Activated gamma-delta T cell (primary cell): ENCODE results near the gene CRY1.

Source experiments
- DNase-seq: peaks from one replicate; lab custom pipeline; 2025; lab: John Stamatoyannopoulos, UW
- total RNA-seq, 2 donors: gene quantifications; one replicate each; lab custom pipeline; 2026; lab: John Stamatoyannopoulos, UW

Gene CRY1
- total RNA-seq: 70.8 to 92.4 reads per million in 2 donors

DNA sequence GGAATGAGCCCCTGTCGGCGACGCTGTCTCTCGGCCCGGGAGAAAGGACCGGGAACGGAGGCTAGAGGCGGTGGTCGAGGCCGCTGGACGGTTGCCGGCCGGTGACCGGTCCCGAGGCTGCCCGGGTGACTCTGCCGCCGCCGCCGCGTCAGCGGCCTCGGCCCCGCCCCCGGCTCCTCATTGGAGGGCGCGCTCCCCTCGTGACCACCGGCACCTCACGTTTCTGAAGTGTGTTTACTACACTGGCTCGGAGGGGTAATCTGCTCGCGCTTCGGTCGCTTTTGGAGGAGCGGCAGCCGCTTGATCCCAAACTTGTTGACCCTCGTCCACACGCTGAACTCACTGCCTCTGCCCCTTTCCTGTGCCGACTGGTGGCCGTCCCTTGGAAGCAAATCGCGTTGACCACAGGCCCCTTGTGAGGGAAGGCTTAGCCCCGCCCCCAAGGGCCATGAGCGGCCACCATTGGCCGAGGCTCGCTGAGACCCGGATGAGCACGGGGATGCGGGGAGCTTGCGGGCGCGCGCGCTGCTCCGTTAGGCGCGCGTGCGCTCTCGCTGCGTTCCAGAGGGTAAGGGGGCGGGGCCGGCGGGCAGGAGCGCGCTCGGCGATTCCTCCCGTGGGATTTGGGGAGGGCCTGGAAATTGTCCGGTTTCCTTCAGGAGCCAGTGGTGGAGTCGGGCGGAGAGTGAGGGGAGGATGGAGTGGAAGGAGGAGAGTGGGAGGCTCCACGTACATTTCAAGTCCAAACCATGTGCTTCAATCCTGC is at the start of gene CRY1:
TSS of gene CRY1 (minus strand) at position 133 of the 766 bp plus-strand sequence. CDS start 588 bp downstream, outside the sequence.
- peak; percentile 83 for DNase-seq

DNA sequence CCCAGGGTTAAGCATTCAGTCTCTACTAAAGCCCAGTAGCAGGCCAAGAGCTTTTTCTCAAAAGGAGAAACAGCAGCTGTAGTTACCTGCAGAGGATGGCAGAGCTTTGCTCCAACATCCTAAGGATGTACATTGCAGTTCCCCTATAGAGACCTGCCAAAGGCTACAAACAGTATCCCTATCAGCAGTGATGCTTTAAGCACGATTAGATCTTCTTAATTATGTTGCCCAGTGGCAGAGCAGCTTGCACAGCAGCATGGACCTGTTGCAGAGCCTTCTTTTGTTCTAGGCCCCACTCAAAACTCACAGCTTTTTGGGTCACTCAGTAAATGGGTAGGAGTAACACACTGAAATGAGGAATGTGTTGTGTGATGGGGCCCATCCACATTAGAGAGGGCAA is 46.4 kb upstream of the CRY1 start:
- DNase-seq: no peak

DNA sequence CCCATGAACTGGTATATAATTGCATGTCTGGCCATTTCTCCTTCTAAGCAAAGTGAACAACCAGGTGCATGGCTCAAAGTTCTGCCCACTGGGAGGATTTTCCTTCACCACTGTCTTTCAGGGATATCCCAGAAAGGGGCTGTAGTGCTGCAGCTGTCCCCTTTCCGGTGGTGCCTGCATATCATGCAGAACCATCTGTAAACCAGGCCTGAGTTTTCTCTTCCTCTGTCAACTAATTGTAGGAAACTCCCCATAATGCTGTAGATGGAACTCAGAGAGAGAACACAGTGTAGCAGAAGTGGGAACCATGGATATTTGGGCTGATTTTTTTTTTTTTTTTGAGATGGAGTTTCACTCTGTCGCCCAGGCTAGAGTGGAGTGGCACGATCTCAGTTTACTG is 45.6 kb upstream of the CRY1 start:
- no peak for DNase-seq

DNA sequence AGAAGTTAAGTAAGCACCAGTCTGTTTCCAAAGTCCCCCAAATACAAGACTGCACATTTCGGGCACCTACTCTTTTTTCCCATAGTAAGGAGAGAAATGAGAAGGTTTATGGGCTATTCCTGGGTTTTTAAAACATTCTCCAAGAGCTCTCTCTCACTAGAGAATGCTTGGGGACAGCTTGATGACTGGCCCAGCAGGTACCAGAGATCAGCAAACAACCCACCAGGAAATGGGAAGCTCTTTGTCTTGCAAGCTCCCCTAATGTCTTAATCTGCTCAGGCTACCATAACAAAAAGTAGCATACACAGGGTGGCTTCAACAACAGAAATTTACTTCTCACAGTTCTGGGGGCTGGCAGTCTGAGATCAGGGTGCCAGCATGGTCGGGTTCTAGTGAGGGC is 41.8 kb upstream of the CRY1 start:
- DNase-seq: no peak

DNA sequence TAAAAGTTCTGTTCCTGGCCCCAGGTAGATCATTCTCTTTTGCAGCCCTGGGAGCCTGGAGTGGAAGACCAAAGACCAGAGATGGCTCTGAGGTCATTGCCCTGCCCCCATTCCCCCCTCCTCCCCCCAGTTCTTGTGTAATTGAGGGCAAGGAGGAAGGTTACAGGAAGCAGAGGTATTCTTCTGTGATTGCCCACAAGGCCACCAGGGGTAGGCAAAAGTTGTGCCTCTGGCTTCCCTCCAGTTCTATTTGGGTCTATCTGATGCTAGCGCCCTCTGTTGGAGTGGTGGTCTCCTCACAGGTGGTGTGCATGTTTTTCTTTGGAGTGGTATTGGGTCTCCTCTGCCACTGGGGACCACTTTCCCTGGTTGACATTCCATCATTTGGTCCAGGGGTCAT is 41.2 kb upstream of the CRY1 start:
- DNase-seq: no peak

DNA sequence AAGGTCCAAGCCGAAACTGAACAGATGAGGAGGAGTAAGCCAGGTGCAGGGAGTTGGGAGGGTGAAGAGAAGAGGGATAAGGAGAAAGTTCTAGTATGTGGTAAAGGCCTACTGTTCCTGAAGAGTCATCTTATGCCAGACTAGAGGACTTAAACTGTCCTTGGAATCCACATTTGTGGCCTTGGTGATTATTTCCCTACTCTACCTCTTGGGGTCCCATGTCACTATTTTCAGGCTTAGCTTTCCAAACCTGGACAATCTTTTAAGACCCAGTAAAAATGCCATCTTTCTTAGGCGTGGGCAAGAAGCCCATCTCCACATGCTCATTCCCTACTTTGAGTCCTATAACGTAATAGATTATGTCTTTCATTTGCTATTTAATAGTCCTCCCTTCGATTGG is 40.1 kb upstream of the CRY1 start:
- DNase-seq: no peak

DNA sequence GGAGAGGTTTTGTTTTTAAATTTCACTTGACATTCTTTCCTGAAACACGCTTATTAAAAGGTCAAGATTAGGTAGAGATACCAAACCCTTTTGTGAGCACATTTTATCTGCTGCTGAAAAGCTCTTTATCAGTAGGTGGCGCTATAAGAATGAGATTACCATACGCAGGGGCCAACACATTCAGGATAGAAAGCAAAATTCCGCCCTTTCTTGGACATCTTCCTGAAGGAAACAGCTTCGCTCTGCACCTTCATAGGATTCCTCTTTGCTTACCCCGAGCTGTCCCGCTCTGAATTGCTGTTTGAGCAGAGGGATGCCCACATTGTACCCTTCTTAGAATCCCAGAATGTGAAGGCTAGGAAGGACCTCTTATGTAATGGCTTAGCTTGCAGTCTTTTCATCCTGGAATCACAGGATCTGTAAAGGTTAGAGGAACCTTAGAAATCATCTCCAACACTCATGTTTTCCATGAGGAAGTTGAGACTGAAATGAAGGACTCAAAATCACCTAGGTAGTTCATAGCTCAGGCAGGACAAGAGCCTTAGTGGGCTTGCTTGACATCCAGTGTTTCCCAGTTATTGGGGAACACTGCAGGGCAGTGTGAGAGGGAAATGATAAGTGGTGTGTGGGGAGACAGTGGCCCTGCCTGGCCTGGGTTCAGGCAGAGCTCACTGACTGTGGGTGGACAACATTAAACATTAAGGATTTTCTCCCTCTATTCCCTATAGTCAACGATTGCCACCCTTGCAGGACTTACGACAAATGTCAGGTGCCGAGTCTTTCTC is 38.7 kb upstream of the CRY1 start:
- DNase-seq: no peak

DNA sequence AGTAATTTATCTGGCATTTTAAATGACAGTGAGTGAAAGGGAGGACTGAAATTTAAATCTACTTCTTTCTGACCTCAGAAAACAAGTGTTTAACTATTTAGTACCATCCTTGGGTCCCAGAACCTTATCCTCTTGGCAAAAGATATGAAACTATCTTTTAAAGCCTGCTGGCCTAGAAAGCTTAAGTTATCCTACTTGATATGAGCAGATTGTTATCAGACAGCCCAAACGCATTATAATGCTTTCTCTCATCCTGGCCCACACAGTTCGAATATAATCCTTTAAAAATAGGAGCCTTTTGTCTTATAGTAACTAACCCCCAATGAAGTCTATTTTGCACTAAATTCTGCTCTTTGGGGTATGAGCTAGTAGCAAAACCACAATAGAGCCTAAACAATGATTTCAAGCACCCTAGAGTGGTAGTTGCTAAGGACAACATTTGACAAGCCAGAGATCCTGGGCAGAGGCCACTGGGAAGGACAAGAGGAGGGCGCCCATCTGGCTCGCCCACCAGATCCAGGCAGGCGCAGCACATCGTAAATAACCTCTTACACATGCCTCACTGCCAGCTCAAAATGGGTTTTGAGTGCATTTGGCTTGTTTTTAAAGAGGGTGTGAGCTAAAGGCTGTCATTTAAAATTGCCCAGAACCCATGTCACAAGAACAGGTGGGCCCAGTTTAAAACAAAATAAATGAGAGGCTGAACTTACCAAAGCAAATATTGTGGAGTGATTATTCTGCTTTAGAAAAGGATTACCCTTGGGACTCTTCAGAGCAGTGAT is 37.7 kb upstream of the CRY1 start:
- no peak for DNase-seq

DNA sequence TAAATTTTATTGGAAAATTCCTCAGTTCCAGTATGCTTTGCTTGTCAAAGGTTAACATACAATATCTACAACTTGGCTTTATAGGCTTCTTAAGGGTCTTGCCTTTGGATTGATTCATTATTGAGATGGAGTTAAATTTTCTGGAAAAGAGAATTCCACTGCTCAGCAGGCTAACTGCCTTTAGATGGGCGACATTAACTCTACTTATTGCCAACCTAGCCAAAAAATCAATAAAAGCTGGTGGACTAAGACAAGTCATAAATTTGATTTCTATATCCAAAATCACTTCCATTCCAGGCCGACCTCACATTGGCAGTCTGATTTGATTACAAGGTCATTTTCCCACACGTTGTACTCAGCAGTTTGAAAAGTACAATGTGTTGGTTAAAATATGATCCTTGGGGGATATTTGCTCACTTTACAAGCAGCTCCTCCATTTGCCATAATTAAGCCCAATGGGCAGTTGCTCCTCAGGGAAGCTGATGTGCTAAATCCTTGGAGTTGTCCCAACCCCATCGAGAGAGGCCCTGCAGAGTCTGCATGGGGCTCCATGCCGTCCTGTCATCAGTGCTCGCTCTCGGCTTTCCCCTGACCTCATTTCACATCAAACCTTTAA is 36.1 kb upstream of the CRY1 start:
- no peak for DNase-seq

DNA sequence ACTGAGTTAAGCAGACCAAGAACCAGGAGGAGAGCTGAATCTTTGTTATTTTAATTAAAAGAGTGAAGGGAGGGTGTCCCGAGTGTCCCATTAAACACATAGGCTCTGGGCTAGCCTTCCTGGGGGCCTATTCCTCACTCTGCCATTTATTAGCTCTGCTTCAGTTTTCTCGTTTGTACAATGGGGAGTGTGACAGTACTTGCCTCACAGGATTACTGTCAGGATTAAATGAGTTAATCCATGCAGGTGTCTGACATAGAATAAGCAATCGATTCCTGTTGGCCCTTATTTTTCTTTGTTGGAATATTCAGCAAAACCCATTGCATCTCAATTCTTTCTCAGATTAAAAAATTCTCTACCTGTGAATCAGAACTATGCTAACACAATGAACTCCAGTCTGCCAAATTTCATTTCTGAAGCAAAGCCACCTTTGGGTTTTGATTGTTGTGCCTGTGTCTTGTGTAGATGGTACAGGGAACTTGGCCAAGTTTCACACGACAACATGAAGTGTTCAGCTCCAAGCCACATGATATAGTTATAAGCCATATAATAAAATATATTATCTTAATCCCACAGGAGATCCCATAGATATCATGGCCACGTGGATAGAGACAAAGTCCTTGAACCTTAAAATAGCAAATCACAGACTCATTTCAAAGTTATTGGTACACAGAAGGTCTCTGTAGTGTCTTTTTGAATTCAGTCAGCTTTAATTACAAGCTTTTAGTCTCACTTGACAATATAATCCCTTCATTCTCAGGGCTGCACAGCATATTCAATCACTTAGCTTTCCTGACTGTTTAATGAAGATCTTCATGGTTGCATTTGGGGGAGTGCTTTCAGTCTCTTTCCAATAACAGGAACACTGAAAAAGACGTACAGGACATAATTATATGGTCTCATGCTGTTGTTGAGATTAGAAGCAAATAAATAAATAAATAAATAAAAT is 34.4 kb upstream of the CRY1 start:
- DNase-seq: no peak

DNA sequence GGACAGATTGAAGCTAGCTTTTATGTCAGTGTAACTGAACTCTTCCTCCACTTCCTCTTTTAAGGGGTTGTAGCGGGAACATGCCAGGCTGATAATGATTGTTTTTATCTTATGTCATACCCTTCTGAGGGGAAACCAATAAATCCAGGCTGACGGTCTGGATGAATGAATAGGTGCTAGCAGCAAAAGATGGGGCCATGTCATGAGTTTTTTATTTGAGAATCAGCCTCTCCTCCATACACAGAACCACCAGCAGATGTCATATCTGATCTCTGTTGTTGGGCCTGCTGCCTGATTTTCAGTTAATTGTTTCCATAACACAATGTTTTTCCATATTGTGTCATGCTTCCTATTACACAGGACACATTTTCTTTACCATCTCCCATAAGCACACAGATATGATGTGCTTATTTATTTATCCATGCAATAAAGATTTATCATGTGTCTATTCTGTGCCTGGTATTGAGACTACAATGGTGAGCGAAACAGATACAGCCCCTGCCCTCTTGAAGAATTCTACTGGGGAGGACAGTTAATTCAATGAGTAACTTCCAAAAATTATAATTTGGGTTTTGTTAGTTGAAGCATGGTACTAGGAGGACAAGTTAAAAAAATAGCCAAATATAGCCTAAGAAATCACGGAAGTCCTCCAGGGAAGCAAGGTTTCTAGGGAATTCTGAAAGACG is 33.6 kb upstream of the CRY1 start:
- no peak for DNase-seq

DNA sequence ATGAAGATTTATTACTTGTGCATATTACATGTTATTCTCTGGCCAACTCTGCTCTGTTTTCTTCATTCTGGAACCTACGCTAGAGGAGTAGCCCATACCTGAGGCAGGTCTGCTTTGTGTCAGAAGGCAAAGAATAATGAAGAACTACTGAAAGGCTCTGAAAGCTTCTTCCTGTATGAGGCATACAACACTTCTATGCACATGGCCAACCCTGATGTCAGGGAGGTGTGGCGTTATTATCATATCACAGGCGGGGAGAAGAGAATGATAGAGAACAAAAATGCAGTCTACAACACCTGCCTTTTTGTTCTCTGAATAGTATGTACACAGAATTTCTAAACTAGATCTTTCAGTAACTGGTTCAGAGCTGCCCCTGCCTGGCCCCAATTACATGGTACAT is 32.5 kb upstream of the CRY1 start:
- no peak for DNase-seq

DNA sequence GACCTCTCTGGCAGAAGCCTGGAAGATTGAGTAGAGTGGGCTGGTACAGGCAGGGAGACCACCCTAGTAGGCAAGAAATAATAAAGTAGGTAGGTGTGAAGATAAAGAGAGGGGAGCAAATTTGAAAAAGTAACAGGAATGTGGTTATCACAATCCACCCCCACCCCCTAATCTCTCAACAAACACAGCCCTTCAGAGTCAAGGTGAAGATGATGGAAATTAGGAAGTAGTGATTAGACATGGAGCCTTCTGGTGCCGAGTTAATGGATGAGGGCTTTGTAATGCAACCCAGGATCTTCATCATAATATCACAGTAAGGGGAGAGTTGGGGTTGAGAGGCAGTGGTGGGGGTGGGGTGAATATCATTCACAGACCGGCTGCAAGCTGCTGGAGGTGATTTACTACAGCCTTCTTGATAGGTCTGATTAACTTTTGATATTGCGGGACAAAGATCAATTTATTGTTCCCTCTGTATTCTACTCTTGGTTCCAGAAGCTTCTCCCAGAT is 29.2 kb upstream of the CRY1 start:
- no peak for DNase-seq

DNA sequence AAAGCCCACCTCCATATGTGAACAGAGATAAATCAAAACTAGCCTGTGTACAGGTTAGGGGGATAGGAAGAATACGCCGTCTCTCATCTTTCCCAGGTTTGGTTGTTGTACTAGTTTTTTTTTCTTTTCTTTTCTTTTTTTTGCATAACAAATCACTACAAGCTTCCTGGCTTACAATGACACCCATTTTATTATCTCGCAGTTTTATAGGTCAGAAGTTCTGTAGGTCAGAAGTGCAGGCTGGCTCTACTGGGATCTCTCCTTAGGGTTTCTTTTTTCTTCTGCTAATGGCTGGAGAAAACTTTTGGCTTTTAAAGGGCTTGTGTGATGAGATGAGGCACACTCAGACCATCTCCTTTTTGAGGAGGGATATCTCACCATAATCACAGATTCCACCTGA is 25.7 kb upstream of the CRY1 start:
- no peak for DNase-seq

DNA sequence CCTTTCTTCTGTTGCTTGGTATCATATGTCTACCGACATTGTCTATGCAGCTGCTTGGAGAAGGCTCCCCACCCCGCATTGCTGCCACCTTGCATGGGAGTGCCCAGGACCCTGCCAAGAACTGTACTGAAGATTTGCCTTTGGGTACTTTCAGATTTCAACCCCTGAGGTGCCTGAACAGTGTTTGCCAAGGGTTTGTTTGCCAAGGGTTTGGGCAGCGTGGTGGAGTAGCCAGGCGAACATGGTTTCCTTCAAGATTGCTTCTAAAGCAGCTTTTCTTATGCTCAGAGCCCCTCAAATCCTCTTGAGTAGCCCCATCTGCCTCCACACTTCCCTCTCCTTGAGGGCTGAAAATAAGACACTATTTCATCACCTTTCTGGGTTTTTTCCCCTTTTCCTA is 25.3 kb upstream of the CRY1 start:
- DNase-seq: no peak

DNA sequence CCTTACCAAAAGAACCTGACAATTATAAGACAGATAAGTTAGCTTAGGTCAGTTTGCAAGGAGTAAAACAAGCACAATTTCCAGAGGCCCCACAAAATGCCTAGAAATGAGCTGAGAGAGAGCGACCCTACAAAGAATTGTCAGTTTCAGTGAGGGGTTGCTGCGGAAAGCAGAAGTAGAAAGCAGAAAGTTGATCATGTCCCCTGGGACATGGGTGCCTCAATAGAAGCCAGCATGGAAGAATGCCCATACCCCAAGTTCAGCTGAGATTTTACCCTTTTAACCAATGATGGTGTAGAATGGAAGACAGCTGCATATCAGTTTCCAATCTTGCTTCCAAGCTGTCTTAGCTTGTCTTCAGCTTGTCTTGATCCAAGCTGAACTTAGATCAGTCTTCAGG is 21.8 kb upstream of the CRY1 start:
- no peak for DNase-seq

DNA sequence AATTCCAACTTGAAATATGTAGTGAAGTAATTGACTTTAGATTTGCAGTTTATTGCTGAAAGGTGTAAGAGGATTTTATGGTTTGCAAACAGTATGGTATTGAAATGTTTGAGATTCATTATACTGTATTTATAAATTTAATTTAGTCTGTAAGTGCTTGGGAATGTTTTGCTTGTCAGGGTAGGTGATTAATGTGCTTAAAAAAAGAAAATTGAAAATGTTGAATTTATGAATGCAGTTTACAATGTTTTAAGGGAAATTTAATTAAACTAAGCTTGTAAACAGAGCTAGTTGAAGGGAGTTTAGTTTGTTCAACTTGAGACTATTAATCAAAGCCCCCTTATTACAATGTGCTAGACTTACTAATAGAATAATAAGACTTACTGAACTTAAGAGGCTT is 18.0 kb upstream of the CRY1 start:
- no peak for DNase-seq

DNA sequence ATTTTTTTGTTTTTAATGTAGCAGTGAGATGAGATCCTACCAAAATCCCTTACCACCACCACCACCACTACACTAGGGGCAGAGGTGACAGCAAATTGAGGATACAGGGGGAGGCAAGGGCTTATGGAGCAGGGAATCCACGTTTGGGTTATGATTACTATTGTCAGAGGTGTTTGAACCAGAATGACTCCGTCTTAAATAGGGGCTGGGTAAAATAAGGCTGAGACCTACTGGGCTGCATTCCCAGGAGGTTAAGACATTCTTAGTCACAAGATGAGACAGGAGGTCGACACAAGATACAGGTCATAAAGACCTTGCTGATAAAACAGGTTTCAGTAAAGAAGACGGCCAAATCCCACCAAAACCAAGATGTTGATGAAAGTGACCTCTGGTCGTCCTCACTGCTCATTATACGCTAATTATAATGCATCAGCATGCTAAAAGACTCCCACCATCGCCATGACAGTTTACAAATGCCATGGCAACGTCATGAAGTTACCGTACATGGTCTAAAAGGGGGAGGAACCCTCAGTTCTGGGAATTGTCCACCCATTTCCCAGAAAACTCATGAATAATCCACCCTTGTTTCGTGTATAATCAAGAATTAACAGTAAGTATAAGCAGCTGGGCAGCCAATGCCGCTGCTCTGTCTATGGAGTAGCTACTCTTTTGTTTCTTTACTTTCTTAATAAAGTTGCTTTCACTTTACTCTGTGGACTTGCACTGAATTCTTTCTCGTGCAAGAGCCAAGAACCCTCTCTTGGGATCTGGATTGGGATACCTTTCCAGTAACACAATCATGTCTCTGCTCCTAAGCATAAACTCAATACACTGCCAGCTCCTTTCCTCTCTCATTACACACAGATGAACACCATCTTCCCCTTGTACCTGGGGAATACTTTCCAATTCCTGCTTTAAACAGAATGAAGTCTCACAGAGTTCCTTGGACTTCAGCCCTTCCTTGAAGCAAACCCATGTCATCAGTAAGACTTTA is 16.7 kb upstream of the CRY1 start:
- DNase-seq: no peak

DNA sequence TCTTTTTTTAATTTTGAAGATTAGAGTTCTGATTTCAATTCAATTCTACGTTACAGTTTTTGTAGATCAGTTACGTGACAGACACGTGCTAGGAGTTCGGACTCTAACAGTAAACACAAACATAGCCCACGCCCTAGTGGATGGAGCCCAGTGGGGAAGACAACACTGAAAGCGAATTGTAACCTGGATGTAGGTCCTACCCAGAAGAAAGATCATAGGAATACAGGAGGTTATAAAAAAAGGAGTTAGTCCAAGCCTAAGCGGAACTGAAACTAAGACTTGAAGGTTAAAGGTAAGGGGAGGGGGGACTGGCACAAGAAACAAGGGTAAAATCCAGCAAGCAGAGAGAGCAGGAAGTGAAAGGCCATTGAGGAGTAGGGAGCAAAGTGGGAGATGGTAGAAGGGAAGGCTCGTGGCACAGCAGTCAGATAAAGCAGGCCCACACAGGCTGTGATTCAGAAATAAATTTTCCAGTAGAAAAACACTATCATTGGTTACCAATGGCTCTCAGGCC is 15.7 kb upstream of the CRY1 start:
- no peak for DNase-seq
